HCT116 (cell line): ENCODE data around the gene PHC1.

Experiments
- CEBPB ChIP-seq: IDR thresholded peaks from 2 replicates; pipeline ENCODE4 v1.6.1; 2012; ENCODE audit warnings: low read depth
- CTCF ChIP-seq, 3 experiments: fragments of 200-600 bp in 1 of 3; sonication (generic) in 1 of 3; IDR thresholded peaks in 2 of 3; conservative IDR thresholded peaks in 1 of 3; 2 replicates each; pipeline ENCODE4 v1.5.1; 2012 to 2017; ENCODE audit warnings: low read depth in 2 of 3, low read length in 2 of 3, antibody characterized with exemption in 1 of 3, borderline replicate concordance in 1 of 3, control low read depth in 1 of 3, mild to moderate bottlenecking in 1 of 3, mixed read lengths in 1 of 3, mixed run types in 1 of 3, moderate library complexity in 1 of 3; ENCODE audit not compliant: insufficient read depth in 1 of 3
- EGR1 ChIP-seq: IDR thresholded peaks from 2 replicates; pipeline ENCODE4 v1.6.1; 2012; ENCODE audit warnings: low read depth
- EZH2 ChIP-seq: fragments of 200-600 bp; sonication (generic); IDR thresholded peaks from 2 replicates; pipeline ENCODE4 v1.6.1; 2017; ENCODE audit warnings: antibody characterized with exemption, mixed run types
- JUND ChIP-seq: IDR thresholded peaks from 2 replicates; pipeline ENCODE4 v1.6.1; 2012
- POLR2A ChIP-seq: IDR thresholded peaks from 2 replicates; pipeline ENCODE4 v1.7.0; 2011; ENCODE audit warnings: borderline replicate concordance; ENCODE audit not compliant: insufficient read depth, insufficient read length; ENCODE audit errors: extremely low read depth
- POLR2AphosphoS5 ChIP-seq: IDR thresholded peaks from 2 replicates; pipeline ENCODE4 v1.6.1; 2011; ENCODE audit warnings: mild to moderate bottlenecking, low read depth, low read length, moderate library complexity
- RAD21 ChIP-seq: IDR thresholded peaks from 2 replicates; pipeline ENCODE4 v1.6.1; 2012; ENCODE audit warnings: low read depth, mild to moderate bottlenecking
- SIN3A ChIP-seq: IDR thresholded peaks from 2 replicates; pipeline ENCODE4 v1.6.1; 2012; ENCODE audit warnings: low read depth
- SP1 ChIP-seq: IDR thresholded peaks from 2 replicates; pipeline ENCODE4 v1.6.1; 2012; ENCODE audit warnings: low read depth
- YY1 ChIP-seq: IDR thresholded peaks from 2 replicates; pipeline ENCODE4 v1.6.1; 2011; ENCODE audit warnings: low read length, low read depth, moderate library complexity, mild to moderate bottlenecking; ENCODE audit not compliant: insufficient replicate concordance; ENCODE audit errors: extremely low read depth
- ZFX ChIP-seq: fragments of 450-650 bp; IDR thresholded peaks from 2 replicates; pipeline ENCODE4 v1.6.1; 2017
- ZNF274 ChIP-seq: fragments of 200-500 bp; sonication (Bioruptor generic); IDR thresholded peaks from 2 replicates; pipeline ENCODE4 v1.6.1; 2014; ENCODE audit warnings: mild to moderate bottlenecking, low read depth, low read length, inconsistent platforms

- TF ChIP-seq CTCF (IDR thresholded peaks at IDR 0.05 in 2 of 3, conservative IDR thresholded peaks at IDR 0.05 in 1 of 3; ENCODE audit: borderline replicate concordance in 1 of 3, insufficient read depth in 1 of 3, low read depth in 2 of 3, low read length in 2 of 3) = no peak
- no peak for TF ChIP-seq SP1
- TF ChIP-seq POLR2AphosphoS5 = no peak
- no peak for TF ChIP-seq YY1
- no peak for TF ChIP-seq POLR2A
- TF ChIP-seq ZNF274 = no peak
- TF ChIP-seq EZH2 = no peak
- TF ChIP-seq JUND = no peak
- TF ChIP-seq CEBPB = no peak
- no peak for TF ChIP-seq ZFX
- no peak for TF ChIP-seq RAD21
- TF ChIP-seq EGR1 = no peak
- no peak for TF ChIP-seq SIN3A
Observed at GRCh38 chr12:8968761-8969160, 54.5 kb downstream of the PHC1 start.
